ENCODE measurements around the gene CUL1. TPM values are rescaled to one million over a fixed set of nuclear protein-coding genes. Genes with fewer than 3 reads are reported as not detected.
A peak's percentile ranks its signal among the peaks of the same experiment; 100 is the strongest.

CUL1 gene
- total RNA-seq, 2 experiments from 2014 or later: 40.5 to 56.6 TPM

DNA sequence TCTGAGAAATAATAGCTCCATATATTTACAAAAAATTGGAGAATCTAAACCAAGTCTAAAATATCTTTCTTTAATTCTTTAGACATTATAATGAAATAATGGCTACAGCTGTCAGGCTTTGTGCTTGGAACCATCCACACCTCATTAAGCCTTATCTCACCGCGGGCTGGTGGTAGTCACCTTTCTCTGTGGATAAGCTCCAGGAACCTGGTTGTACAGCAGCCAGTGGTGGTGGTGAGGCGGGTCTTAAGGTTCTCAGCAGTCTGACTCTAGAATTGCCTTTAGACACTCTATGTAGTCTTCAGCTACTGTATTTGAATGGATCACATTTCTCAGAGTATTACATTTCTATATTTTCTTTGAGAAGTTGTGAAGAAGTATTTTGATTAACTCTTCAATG, 34.2 kb downstream of the CUL1 start:
- no peak overlapping the region for H3K4me3 ChIP-seq (ENCODE audit: low read depth, low read length, poor library complexity, severe bottlenecking)
- H4K20me1 ChIP-seq (ENCODE audit: insufficient read depth, low read length): peaks cover 13% of the 10 kb centered on the region
- peaks cover 70% of the 10 kb centered on the region for H3K36me3 ChIP-seq (ENCODE audit: insufficient read depth, low read length)
- peaks cover 2% of the 10 kb centered on the region for H3K4me1 ChIP-seq (ENCODE audit: insufficient read depth, low read length, poor library complexity, severe bottlenecking)
- intact Hi-C loops (cut with micrococcal nuclease; ENCODE audit: unreplicated experiment): no loop called here
- H3K4me2 ChIP-seq (ENCODE audit: low read length): no peak overlapping the region
- BruUV-seq (replicated peaks): no TSS peak
- H3K9me2 ChIP-seq (ENCODE audit: insufficient read depth, low read length): no peaks in the 10 kb centered on the region
- H2AFZ ChIP-seq (ENCODE audit: low read length): no peak overlapping the region
- no peak overlapping the region for H3K27ac ChIP-seq (ENCODE audit: low read depth, low read length, poor library complexity, severe bottlenecking)
- no peaks in the 10 kb centered on the region for H3K9me3 ChIP-seq (ENCODE audit: low read length)
- peaks cover 39% of the 10 kb centered on the region; the same call in 1 of the 2 replicates for H3K79me2 ChIP-seq (ENCODE audit: insufficient read depth, low read depth, low read length)
- DNase-seq (ENCODE audit: low spot score): no peak
- CTCF ChIA-PET (ENCODE audit: unreplicated experiment): no interaction called here
- POLR2A ChIA-PET: interaction anchor here (0.7 kb wide), 1 partner anchor 23 kb away, joined by 3 read pairs; no protein-coding TSS in a partner anchor
- TF ChIP-seq, protein P1, sequence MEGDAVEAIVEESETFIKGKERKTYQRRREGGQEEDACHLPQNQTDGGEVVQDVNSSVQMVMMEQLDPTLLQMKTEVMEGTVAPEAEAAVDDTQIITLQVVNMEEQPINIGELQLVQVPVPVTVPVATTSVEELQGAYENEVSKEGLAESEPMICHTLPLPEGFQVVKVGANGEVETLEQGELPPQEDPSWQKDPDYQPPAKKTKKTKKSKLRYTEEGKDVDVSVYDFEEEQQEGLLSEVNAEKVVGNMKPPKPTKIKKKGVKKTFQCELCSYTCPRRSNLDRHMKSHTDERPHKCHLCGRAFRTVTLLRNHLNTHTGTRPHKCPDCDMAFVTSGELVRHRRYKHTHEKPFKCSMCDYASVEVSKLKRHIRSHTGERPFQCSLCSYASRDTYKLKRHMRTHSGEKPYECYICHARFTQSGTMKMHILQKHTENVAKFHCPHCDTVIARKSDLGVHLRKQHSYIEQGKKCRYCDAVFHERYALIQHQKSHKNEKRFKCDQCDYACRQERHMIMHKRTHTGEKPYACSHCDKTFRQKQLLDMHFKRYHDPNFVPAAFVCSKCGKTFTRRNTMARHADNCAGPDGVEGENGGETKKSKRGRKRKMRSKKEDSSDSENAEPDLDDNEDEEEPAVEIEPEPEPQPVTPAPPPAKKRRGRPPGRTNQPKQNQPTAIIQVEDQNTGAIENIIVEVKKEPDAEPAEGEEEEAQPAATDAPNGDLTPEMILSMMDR (conservative IDR thresholded peaks at IDR 0.05; ENCODE audit: low read length): no peak
- no peak for TF ChIP-seq EZH2phosphoT487 (IDR thresholded peaks at IDR 0.05; ENCODE audit: borderline replicate concordance, low read depth, low read length)

DNA sequence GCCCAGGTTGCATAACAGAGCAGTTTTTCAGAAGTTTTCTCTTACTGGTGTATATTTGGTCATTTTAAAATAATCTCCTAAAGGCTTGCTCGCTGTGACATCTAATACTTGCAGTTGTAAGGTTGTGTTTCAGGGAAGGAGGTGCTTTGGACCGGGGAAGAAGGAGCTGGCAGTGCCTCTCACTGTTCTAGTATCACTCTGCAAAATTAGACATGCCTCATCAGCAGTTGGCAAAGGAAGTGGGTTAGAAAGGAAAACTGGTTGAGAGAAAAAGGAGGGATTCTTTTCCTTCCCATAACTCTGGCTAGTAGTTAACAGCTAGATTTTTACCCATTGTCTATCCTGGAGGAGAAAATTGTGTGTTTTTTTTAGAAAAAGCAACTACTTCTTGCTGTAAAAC, 34.8 kb downstream of the CUL1 start:
- Histone ChIP-seq H3K27ac (ENCODE audit: low read depth, low read length, poor library complexity, severe bottlenecking) (no peak overlapping the region), H3K4me3 (ENCODE audit: low read depth, low read length, poor library complexity, severe bottlenecking) (no peak overlapping the region), H3K4me2 (ENCODE audit: low read length) (no peak overlapping the region), H4K20me1 (ENCODE audit: insufficient read depth, low read length) (peaks cover 11% of the 10 kb centered on the region), H3K4me1 (ENCODE audit: insufficient read depth, low read length, poor library complexity, severe bottlenecking) (no peaks in the 10 kb centered on the region), H3K79me2 (ENCODE audit: insufficient read depth, low read depth, low read length) (peaks cover 33% of the 10 kb centered on the region; the same call in 1 of the 2 replicates), H3K9me3 (ENCODE audit: low read length) (no peaks in the 10 kb centered on the region), H3K9me2 (ENCODE audit: insufficient read depth, low read length) (no peaks in the 10 kb centered on the region), H3K36me3 (ENCODE audit: insufficient read depth, low read length) (peaks cover 76% of the 10 kb centered on the region), H2AFZ (ENCODE audit: low read length) (no peak overlapping the region)
- CTCF ChIA-PET (ENCODE audit: unreplicated experiment): no interaction called here
- intact Hi-C loops (cut with micrococcal nuclease; ENCODE audit: unreplicated experiment): no loop called here
- no peak for TF ChIP-seq EZH2phosphoT487 (IDR thresholded peaks at IDR 0.05; ENCODE audit: borderline replicate concordance, low read depth, low read length)
- TF ChIP-seq, protein P1 (conservative IDR thresholded peaks at IDR 0.05; ENCODE audit: low read length): no peak
- TSS peak; percentile 4 for BruUV-seq (replicated peaks)
- POLR2A ChIA-PET: interaction anchor here (1.0 kb wide), 1 partner anchor 11 kb away, joined by 3 read pairs; no protein-coding TSS in a partner anchor
- no peak for DNase-seq (ENCODE audit: low spot score)

DNA sequence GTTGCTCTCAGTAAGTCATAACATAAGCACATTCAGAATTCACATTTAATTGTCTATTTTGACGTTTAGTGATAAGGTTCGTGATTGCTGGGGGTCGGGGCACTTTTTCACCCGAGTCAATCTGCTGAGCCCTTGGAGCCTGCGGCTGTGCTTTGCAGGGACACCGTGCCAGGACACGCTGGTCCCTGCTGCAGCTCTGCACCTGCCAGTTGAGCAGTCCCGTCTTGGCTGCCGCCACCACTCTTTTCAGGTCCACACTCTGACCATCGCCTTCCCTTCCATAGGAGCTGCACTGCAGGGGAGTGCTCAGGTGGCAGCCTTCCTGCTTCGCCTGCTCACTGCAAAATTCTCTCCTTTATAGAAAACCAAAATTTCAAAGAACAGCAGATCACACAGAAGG, 36.4 kb downstream of the CUL1 start:
- intact Hi-C loops (cut with micrococcal nuclease; ENCODE audit: unreplicated experiment): no loop called here
- DNase-seq (ENCODE audit: low spot score): no peak
- ChIA-PET CTCF (ENCODE audit: unreplicated experiment) (no interaction called here), POLR2A (no interaction called here)
- BruUV-seq (replicated peaks): no TSS peak
- no peaks in the 10 kb centered on the region for H3K9me3 ChIP-seq (ENCODE audit: low read length)
- no peak overlapping the region for H3K27ac ChIP-seq (ENCODE audit: low read depth, low read length, poor library complexity, severe bottlenecking)
- H3K4me1 ChIP-seq (ENCODE audit: insufficient read depth, low read length, poor library complexity, severe bottlenecking): no peaks in the 10 kb centered on the region
- H3K36me3 ChIP-seq (ENCODE audit: insufficient read depth, low read length): peaks cover 86% of the 10 kb centered on the region
- H4K20me1 ChIP-seq (ENCODE audit: insufficient read depth, low read length): no peaks in the 10 kb centered on the region; the same call in 1 of the 2 replicates
- H3K9me2 ChIP-seq (ENCODE audit: insufficient read depth, low read length): no peaks in the 10 kb centered on the region
- no peak overlapping the region for H3K4me3 ChIP-seq (ENCODE audit: low read depth, low read length, poor library complexity, severe bottlenecking)
- no peak for TF ChIP-seq EZH2phosphoT487 (IDR thresholded peaks at IDR 0.05; ENCODE audit: borderline replicate concordance, low read depth, low read length)
- TF ChIP-seq, protein P1 (conservative IDR thresholded peaks at IDR 0.05; ENCODE audit: low read length): no peak
- H3K4me2 ChIP-seq (ENCODE audit: low read length): no peak overlapping the region
- peaks cover 16% of the 10 kb centered on the region; the same call in 1 of the 2 replicates for H3K79me2 ChIP-seq (ENCODE audit: insufficient read depth, low read depth, low read length)
- no peak overlapping the region for H2AFZ ChIP-seq (ENCODE audit: low read length)

Measured in OCI-LY7 (cell line).